Stimulated activated CD4-positive, alpha-beta T cell treated with anti-CD3 and anti-CD28 coated beads, Interleukin-1b, Interleukin-23, amount 100 ng/mL, for 24 hours (primary cell): Measurements from ENCODE around the gene CCDC178.

ENCODE experiments used
- DNase-seq, 4 experiments: peaks; one replicate each; pipeline ENCODE4 v3.0.0-alpha.2; 2020; ENCODE audit warnings: low read depth in 4 of 4, low spot score in 1 of 4

The CCDC178 gene

DNA sequence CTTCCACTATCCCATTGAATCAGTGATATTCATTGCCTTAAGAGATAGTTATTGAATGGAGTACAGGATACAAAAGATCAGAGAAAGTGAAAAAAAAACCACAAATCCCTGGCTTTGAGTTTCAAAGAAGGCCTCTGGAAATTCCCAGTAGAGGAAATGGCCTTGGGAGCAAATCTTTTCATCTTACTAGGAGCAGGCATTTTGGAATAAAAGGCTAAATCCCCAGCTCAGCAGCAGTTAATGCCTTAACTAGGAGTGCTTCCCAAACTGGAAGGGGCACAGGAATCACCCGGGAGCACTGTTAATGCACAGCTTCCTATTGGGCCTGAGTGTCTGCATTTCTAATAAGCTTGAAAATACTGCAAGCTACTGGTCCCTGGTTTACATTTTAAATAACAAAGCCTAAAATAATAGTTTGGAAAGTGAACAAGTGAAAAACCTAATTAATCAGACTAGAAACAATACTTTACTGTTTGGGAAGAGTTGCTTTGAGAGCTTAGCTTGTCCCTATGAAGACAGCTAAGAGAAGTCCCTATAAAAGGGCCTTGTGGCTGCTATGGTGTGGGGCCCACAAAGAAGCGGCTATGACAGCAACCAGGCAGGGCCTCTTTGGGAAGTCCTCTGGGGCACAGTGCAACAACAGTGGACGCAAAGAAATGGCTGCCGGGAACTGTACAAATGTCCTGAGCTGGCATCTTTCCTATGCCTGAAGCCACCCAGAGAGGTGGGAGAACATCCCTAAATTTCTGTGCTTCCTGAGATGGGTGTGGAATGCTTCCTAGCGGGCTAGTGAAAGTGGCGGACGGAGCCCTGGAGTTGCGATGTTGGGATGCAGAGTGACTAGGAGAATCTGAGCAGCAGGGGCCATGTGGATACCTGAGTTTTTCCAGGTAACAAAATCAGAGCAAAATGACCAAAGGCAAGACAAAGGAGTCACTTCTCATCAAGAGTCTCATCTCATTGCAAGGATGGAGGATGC lies 550.6 kb downstream of the CCDC178 start:
- no peak for DNase-seq

DNA sequence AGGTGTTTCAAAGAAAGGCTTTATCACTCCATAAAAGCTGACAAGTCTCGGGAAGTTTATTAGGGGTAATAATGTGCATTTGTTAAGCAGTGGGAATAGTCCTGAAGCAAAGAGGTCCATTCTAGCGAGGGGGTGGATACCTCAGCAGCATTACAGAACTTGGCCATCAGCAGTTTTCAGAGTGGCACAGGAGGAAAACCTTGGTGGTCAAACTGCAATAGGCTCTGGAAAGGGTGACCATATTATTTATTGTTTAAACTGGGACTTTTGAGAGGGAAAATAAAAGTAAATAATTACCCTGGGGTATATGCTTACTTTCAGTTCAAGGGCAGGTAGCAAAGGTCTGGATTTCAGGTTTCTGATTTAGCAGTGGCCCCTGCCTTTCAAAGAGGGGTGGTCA lies 552.2 kb downstream of the CCDC178 start:
- DNase-seq: no peak
